Endothelial cell of umbilical vein (primary cell): ENCODE measurements around the gene EVX1. TPM values are rescaled to one million over a fixed set of nuclear protein-coding genes. Genes with fewer than 3 reads are reported as not detected.
A peak's percentile ranks its signal among the peaks of the same experiment; 100 is the strongest.

Experiments used
- BruUV-seq: library from RNA; stranded (reverse); fragments of 400-500 nt; replicated peaks from 2 replicates; lab custom pipeline; 2021; lab: Mats Ljungman, UMichigan
- CTCF ChIA-PET: fragments of 300-600, 350-600 bp; sonication (Branson Sonifier 250); formaldehyde crosslinking; loops from one replicate; lab custom pipeline; 2021; ENCODE audit warnings: antibody characterized with exemption, inconsistent platforms; lab: Charles Lee
- POLR2A ChIA-PET: fragments of 300-600, 350-600 bp; sonication (Branson Sonifier 250); formaldehyde crosslinking; loops from one replicate; lab custom pipeline; 2021; ENCODE audit warnings: antibody characterized with exemption, inconsistent platforms; lab: Charles Lee
- DNase-seq: peaks from one replicate; pipeline ENCODE4 v3.0.0-alpha.2; 2011; ENCODE audit warnings: low read depth, low spot score
- FAIRE-seq: peaks from 2 replicates; lab custom pipeline; 2011; peaks lifted over from hg19 to GRCh38; lab: Jason Lieb, UNC
- H2AFZ ChIP-seq: 2 replicates; pipeline ENCODE4 v1.6.0; 2012; ENCODE audit warnings: low read depth, low read length, control low read depth, inconsistent platforms
- H3K27ac ChIP-seq: 2 replicates; pipeline ENCODE4 v1.5.1; 2011; ENCODE audit warnings: low read depth, mild to moderate bottlenecking, control low read depth, low read length, moderate library complexity; ENCODE audit not compliant: insufficient read depth
- H3K27me3 ChIP-seq, 2 experiments: 2 replicates each; pipeline versions ENCODE4 v1.6.0 to v1.6.1; 2011; ENCODE audit warnings: low read length in 2 of 2, mixed read lengths in 1 of 2; ENCODE audit not compliant: control insufficient read depth in 2 of 2, insufficient read depth in 2 of 2
- H3K36me3 ChIP-seq, 2 experiments: 2 replicates in 1 of 2; 3 replicates in 1 of 2; pipeline ENCODE4 v1.5.1; 2011; ENCODE audit warnings: low read length in 2 of 2, mild to moderate bottlenecking in 1 of 2, moderate library complexity in 1 of 2; ENCODE audit not compliant: control insufficient read depth in 2 of 2, insufficient read depth in 2 of 2; ENCODE audit errors: extremely low read depth in 1 of 2
- H3K4me1 ChIP-seq: 3 replicates; pipeline ENCODE4 v1.5.1; 2011; ENCODE audit warnings: mild to moderate bottlenecking, low read length; ENCODE audit not compliant: control insufficient read depth, insufficient read depth; ENCODE audit errors: extremely low read depth
- H3K4me2 ChIP-seq: 2 replicates; pipeline ENCODE4 v1.6.1; 2011; ENCODE audit warnings: low read length, control low read depth, mixed read lengths; ENCODE audit not compliant: insufficient read depth
- H3K4me3 ChIP-seq, 3 experiments: fragments of 200-600 bp in 1 of 3; sonication (generic), shearing (Covaris generic) in 1 of 3; replicated peaks in 1 of 3; 2 replicates each; pipeline ENCODE4 v1.5.1; 2011 to 2016; ENCODE audit warnings: control low read depth in 3 of 3, low read length in 3 of 3, mild to moderate bottlenecking in 2 of 3, inconsistent platforms in 1 of 3, low read depth in 1 of 3, moderate library complexity in 1 of 3; ENCODE audit not compliant: insufficient read depth in 1 of 3
- H3K79me2 ChIP-seq: 2 replicates; pipeline ENCODE4 v1.6.0; 2012; ENCODE audit warnings: low read length, inconsistent platforms; ENCODE audit not compliant: control insufficient read depth, insufficient read depth
- H3K9ac ChIP-seq: replicated peaks from 2 replicates; pipeline ENCODE3; 2011; ENCODE audit warnings: low read length, control low read depth; ENCODE audit not compliant: insufficient read depth; ENCODE audit errors: extremely low read depth
- H3K9me1 ChIP-seq: replicated peaks from 3 replicates; pipeline ENCODE4 v1.6.0; 2011; ENCODE audit warnings: mild to moderate bottlenecking, low read length; ENCODE audit not compliant: control insufficient read depth, insufficient read depth; ENCODE audit errors: extremely low read depth
- H3K9me3 ChIP-seq: replicated peaks from 2 replicates; pipeline ENCODE4 v1.5.1; 2012; ENCODE audit warnings: low read length, inconsistent platforms; ENCODE audit not compliant: control insufficient read depth, insufficient read depth
- H4K20me1 ChIP-seq: replicated peaks from 2 replicates; pipeline ENCODE3; 2011; ENCODE audit warnings: mild to moderate bottlenecking, low read length; ENCODE audit not compliant: control insufficient read depth, insufficient read depth; ENCODE audit errors: extremely low read depth
- CTCF ChIP-seq, 2 donors: IDR thresholded peaks; 1 replicate in 1 of 2; 2 replicates in 1 of 2; pipeline ENCODE4 v1.5.1; 2011; ENCODE audit warnings: low read length in 2 of 2, mild to moderate bottlenecking in 2 of 2, moderate library complexity in 2 of 2, control low read depth in 1 of 2, inconsistent platforms in 1 of 2, low read depth in 1 of 2; ENCODE audit not compliant: insufficient read depth in 1 of 2; ENCODE audit errors: extremely low read depth in 1 of 2
- EZH2 ChIP-seq: IDR thresholded peaks from 2 replicates; pipeline ENCODE4 v1.6.1; 2012; ENCODE audit warnings: borderline replicate concordance, low read depth, mild to moderate bottlenecking, moderate library complexity, low read length, inconsistent platforms; ENCODE audit not compliant: severe bottlenecking
- GATA2 ChIP-seq: IDR thresholded peaks from 2 replicates; pipeline ENCODE4 v1.7.0; 2011; ENCODE audit warnings: low read depth, mild to moderate bottlenecking, moderate library complexity, mixed read lengths, low read length; ENCODE audit not compliant: insufficient read length, insufficient read depth
- dilution Hi-C: fragments of 300-500 bp; cut with MboI; formaldehyde crosslinking; loops from one replicate; pipeline ENCODE4 v1.15.0; 2019; ENCODE audit warnings: low sequenced_read_pairs; ENCODE audit not compliant: extremely low pct_ligation_motif_present
- intact Hi-C: fragments of 100-400 bp; cut with micrococcal nuclease; formaldehyde crosslinking; loops from one replicate; pipeline ENCODE4 v1.10.0; 2022
- polyA plus RNA-seq, 4 experiments: library from polyadenylated mRNA; depleted of rRNA in 3 of 4; stranded (reverse) in 3 of 4; unstranded in 1 of 4; fragments of >200 nt; gene quantifications; 2 replicates each; pipeline versions ENCODE4 v1.2.1 to v1.2.3, GENCODE V29; 2011 to 2012; ENCODE audit warnings: missing spikeins in 1 of 4
- total RNA-seq: library from RNA; stranded (reverse); gene quantifications from 2 replicates; pipeline ENCODE4 v1.2.3, GENCODE V29; 2021

EVX1 gene
- total and polyA plus RNA-seq, 2 donors (not counting 3 experiments of a cell fraction or from before 2014, with no cell fraction given) = not detected

GRCh38 chr7:27245124-27245797, 2.7 kb downstream of the EVX1 start:
- FAIRE-seq = no peak
- dilution Hi-C loops = no loop called here
- POLR2A ChIA-PET = no interaction called here

More at GRCh38 chr7:27245124-27245797, 2.7 kb downstream of the EVX1 start:
- H3K9ac ChIP-seq = no peak overlapping the region
- no peak overlapping the region for H3K4me2 ChIP-seq
- no peak overlapping the region for H2AFZ ChIP-seq
- no peaks in the 10 kb centered on the region for H3K36me3 ChIP-seq
- H3K4me3 ChIP-seq = no peak overlapping the region
- CTCF ChIA-PET = no interaction called here
- peaks cover 6% of the 10 kb centered on the region for H3K4me1 ChIP-seq
- peaks cover 96 to 100% of the 10 kb centered on the region in 2 experiments for H3K27me3 ChIP-seq
- TF ChIP-seq CTCF (IDR thresholded peaks at IDR 0.05; ENCODE audit: extremely low read depth in 1 of 2, insufficient read depth in 1 of 2, low read depth in 1 of 2, low read length in 2 of 2) (no peak), GATA2 (no peak), EZH2 (peak; percentile 70)
- intact Hi-C loops = no loop called here
- H3K79me2 ChIP-seq = no peaks in the 10 kb centered on the region
- no peaks in the 10 kb centered on the region for H3K9me1 ChIP-seq
- no peak overlapping the region for H3K27ac ChIP-seq
- no peaks in the 10 kb centered on the region for H4K20me1 ChIP-seq
- no peaks in the 10 kb centered on the region for H3K9me3 ChIP-seq
- DNase-seq = no peak
- no TSS peak for BruUV-seq
